GM12864 (cell line): ENCODE data around the gene RBBP8NL.

ENCODE experiments used
- DNase-seq: peaks from one replicate; pipeline ENCODE4 v3.0.0-alpha.2; 2011; ENCODE audit warnings: low read depth
- H3K4me3 ChIP-seq: 2 replicates; pipeline ENCODE4 v1.5.1; 2011; ENCODE audit warnings: mild to moderate bottlenecking, low read depth, low read length, control low read depth
- CTCF ChIP-seq: IDR thresholded peaks from 2 replicates; pipeline ENCODE4 v1.5.1; 2011; ENCODE audit warnings: low read depth, mild to moderate bottlenecking, moderate library complexity, low read length, control low read depth, inconsistent platforms; ENCODE audit errors: missing control alignments

RBBP8NL gene

GRCh38 chr20:62413025-62413570 lies 14.2 kb downstream of the RBBP8NL start:
- DNase-seq = no peak
- no peak for TF ChIP-seq CTCF
- H3K4me3 ChIP-seq = no peak overlapping the region

- no peak overlapping the region for H3K4me3 ChIP-seq
- DNase-seq = no peak
- no peak for TF ChIP-seq CTCF
Observed at GRCh38 chr20:62412194-62413024, 14.9 kb downstream of the RBBP8NL start.

- no peak for TF ChIP-seq CTCF
- DNase-seq = no peak
- no peak overlapping the region for H3K4me3 ChIP-seq
Observed at GRCh38 chr20:62411479-62412193, 15.7 kb downstream of the RBBP8NL start.

- H3K4me3 ChIP-seq = no peak overlapping the region
- TF ChIP-seq CTCF = no peak
- DNase-seq = no peak
Observed at GRCh38 chr20:62410746-62411478, 16.4 kb downstream of the RBBP8NL start.

GRCh38 chr20:62409931-62410745 lies 17.2 kb downstream of the RBBP8NL start:
- peak; percentile 50 for TF ChIP-seq CTCF
- no peak for DNase-seq
- H3K4me3 ChIP-seq = no peak overlapping the region
